ENCODE measurements around the gene TP53INP2.
"Not testable (repeated sequence)": the region's sequence is repeated elsewhere in the genome, so short reads cannot be mapped to it uniquely, and the experiment has no call there.

The TP53INP2 gene

GRCh38 chr20:34710861-34711574 lies 6.9 kb downstream of the TP53INP2 start:
- H3K4me3 ChIP-seq (replicated peaks in 1 of 2; ENCODE audit: low read depth in 2 of 2, low read length in 2 of 2), result no peak overlapping the region
- TF ChIP-seq CTCF (IDR thresholded peaks at IDR 0.05; ENCODE audit: low read depth, low read length), result no peak
- DNase-seq (ENCODE audit: low read depth in 2 of 2), result no peak

- TF ChIP-seq CTCF (IDR thresholded peaks at IDR 0.05; ENCODE audit: low read depth, low read length), result no peak
- no peak overlapping the region for H3K4me3 ChIP-seq (replicated peaks in 1 of 2; ENCODE audit: low read depth in 2 of 2, low read length in 2 of 2)
- DNase-seq (ENCODE audit: low read depth in 2 of 2), result no peak
Measured at GRCh38 chr20:34711813-34712430, 7.8 kb downstream of the TP53INP2 start.

DNA sequence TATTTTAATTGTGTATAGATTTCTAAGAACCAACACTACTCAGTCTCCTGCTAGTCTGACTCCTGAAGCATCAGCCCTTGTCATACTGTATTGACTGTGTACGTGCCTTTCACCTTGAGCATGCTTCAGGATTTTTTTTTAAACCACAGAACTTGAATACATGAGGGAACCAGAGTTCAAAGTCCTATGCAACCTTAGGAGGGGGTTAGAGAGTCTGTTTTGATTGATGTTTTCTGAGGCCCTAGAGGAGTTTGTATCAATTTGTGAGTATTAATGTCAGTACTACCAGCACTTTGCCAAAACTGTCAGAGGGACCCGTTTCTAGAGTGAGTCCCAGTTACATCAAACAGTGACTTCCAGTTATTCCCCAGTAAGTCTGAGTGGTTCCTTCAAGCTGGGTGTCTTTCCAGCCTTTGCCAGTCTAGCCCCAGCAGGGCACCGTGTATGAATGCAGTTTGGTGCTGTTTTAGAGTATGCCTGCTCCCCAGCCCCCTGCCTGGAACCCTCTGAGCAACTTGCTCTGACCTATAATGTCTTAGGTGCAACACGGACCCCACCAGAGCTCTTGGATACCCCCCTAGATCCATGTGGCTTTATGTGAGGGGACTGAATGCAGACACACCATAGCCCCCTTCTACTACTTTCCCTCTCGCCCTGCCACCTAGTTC lies 8.5 kb downstream of the TP53INP2 start:
- DNase-seq (ENCODE audit: low read depth in 2 of 2), result no peak
- no peak overlapping the region for H3K4me3 ChIP-seq (replicated peaks in 1 of 2; ENCODE audit: low read depth in 2 of 2, low read length in 2 of 2)
- TF ChIP-seq CTCF (IDR thresholded peaks at IDR 0.05; ENCODE audit: low read depth, low read length), result no peak

DNA sequence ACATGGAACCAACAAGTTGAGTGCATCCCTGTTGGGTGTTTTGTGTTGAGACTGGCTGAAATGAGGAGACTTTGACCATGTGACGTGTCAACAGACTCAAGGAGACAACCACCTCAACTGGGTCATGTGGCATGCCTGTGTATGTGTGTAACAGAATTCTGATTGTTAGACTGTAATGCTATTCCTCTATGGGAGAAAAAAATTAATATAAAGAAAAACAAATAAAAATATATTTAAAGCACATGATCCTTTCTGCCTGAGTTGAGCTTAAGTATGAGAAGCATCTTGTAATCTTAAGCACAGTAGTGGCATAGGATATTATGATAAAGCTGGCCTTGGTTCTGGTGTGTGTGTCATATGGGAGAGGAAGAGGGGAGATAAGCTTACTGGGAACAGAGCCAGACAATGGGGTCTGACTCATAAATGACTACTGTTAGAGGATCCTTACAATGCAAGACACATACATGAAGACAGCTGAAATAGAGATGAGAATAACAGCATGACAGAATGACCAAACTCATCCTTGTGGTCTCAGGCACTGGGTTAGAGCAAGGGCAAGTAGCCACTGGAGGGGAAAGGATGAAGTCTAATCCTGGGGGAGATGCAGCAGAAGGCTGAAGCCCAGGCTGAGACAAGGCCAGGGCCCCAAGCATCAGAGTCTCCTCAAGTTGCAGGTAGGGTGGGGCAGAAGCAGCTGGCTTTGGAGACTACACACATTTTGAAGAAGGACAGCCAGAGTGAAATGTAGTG lies 9.2 kb downstream of the TP53INP2 start:
- peak; percentile 98 to 99 for DNase-seq (ENCODE audit: low read depth in 2 of 2)
- no peak for TF ChIP-seq CTCF (IDR thresholded peaks at IDR 0.05; ENCODE audit: low read depth, low read length)
- H3K4me3 ChIP-seq (replicated peaks in 1 of 2; ENCODE audit: low read depth in 2 of 2, low read length in 2 of 2), result no peak overlapping the region

DNA sequence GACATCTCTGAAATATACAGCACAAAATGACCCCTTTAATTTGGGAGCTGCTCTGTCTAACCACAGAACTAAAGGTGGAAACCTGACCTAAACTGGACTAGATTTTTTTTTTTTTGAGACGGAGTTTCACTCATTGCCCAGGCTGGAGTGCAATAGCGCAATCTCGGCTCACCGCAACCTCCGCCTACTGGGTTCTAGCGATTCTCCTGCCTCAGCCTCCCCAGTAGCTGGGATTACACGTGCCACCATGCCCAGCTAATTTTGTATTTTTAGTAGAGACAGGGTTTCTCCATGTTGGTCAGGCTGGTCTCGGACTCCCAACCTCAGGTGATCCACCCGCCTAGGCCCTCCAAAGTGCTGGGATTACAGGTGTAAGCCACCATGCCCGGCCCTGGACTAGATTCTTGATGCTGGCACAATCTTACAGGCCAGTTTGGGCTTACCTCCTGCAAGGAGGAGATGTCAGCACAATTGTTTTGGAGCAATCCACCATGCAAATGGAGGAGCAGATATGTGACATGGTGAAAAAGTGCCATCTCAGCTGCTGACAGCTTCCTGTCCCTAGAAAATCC lies 9.9 kb downstream of the TP53INP2 start:
- not testable (repeated sequence) for H3K4me3 ChIP-seq (replicated peaks in 1 of 2; ENCODE audit: low read depth in 2 of 2, low read length in 2 of 2); DNase-seq (ENCODE audit: low read depth in 2 of 2)

GRCh38 chr20:34715384-34715783 lies 11.2 kb downstream of the TP53INP2 start:
- TF ChIP-seq CTCF (IDR thresholded peaks at IDR 0.05; ENCODE audit: low read depth, low read length), result no peak
- peak in 1 of 2 donors; percentile 26 for DNase-seq (ENCODE audit: low read depth in 2 of 2)
- H3K4me3 ChIP-seq (replicated peaks in 1 of 2; ENCODE audit: low read depth in 2 of 2, low read length in 2 of 2), result no peak overlapping the region

Data from cardiac fibroblast (primary cell).